ENCODE data around the gene BRI3.

GRCh38 chr7:98330926-98331529, 49.5 kb downstream of the BRI3 start:
- TF ChIP-seq, protein P1, sequence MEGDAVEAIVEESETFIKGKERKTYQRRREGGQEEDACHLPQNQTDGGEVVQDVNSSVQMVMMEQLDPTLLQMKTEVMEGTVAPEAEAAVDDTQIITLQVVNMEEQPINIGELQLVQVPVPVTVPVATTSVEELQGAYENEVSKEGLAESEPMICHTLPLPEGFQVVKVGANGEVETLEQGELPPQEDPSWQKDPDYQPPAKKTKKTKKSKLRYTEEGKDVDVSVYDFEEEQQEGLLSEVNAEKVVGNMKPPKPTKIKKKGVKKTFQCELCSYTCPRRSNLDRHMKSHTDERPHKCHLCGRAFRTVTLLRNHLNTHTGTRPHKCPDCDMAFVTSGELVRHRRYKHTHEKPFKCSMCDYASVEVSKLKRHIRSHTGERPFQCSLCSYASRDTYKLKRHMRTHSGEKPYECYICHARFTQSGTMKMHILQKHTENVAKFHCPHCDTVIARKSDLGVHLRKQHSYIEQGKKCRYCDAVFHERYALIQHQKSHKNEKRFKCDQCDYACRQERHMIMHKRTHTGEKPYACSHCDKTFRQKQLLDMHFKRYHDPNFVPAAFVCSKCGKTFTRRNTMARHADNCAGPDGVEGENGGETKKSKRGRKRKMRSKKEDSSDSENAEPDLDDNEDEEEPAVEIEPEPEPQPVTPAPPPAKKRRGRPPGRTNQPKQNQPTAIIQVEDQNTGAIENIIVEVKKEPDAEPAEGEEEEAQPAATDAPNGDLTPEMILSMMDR (IDR thresholded peaks at IDR 0.05; ENCODE audit: low read length): no peak
- no peak for TF ChIP-seq EZH2 (IDR thresholded peaks at IDR 0.05; ENCODE audit: borderline replicate concordance, low read length)

All from OCI-LY1 (cell line).